ENCODE data around the gene PNMA6E.

The PNMA6E gene

DNA sequence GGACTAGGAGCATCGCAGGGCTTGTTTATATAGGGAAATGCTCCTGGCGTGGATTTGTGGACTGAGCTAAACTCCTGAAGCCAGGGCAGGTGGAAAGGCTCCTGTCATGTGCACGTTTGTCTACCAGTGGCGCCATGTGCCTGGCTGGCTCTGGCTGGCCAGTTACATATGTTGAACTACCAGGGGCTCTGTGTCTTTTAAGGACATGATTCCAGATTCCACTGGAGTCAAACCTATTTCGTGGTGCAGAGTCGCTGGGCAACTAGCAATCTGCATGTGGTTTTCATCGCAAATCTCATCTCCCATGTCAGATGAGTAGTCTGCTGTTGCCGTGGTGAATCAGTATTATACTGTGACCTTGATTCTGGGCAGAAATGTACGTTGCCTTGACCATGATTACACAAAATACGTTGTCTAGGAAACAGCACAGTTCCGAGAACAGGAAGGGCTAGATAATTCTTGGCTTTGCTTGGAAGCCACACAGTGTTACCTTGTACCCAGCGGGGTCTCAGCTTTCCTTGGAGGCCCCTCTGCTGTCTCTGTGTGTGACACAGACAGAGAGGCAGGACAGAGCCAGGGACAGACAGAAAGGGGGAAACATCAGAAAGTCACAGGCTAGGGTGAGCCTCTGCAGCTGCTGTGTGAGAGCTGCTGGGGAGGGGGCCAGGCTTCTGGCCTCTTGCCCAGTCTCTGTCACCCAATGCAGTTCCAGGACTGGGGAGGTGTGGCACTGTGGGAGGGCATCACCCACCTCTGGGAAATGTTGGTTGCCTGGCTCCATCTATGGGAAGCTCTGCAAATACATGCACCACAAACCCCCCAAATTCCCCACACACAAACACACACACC lies 19.2 kb downstream of the PNMA6E start (continued):
- TF ChIP-seq, protein P1, sequence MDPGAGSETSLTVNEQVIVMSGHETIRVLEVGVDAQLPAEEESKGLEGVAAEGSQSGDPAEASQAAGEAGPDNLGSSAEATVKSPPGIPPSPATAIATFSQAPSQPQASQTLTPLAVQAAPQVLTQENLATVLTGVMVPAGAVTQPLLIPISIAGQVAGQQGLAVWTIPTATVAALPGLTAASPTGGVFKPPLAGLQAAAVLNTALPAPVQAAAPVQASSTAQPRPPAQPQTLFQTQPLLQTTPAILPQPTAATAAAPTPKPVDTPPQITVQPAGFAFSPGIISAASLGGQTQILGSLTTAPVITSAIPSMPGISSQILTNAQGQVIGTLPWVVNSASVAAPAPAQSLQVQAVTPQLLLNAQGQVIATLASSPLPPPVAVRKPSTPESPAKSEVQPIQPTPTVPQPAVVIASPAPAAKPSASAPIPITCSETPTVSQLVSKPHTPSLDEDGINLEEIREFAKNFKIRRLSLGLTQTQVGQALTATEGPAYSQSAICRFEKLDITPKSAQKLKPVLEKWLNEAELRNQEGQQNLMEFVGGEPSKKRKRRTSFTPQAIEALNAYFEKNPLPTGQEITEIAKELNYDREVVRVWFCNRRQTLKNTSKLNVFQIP (CRISPR knock-in tag; IDR thresholded peaks at IDR 0.05; ENCODE audit: borderline replicate concordance, low read depth): no peak
- TF ChIP-seq, protein P2, sequence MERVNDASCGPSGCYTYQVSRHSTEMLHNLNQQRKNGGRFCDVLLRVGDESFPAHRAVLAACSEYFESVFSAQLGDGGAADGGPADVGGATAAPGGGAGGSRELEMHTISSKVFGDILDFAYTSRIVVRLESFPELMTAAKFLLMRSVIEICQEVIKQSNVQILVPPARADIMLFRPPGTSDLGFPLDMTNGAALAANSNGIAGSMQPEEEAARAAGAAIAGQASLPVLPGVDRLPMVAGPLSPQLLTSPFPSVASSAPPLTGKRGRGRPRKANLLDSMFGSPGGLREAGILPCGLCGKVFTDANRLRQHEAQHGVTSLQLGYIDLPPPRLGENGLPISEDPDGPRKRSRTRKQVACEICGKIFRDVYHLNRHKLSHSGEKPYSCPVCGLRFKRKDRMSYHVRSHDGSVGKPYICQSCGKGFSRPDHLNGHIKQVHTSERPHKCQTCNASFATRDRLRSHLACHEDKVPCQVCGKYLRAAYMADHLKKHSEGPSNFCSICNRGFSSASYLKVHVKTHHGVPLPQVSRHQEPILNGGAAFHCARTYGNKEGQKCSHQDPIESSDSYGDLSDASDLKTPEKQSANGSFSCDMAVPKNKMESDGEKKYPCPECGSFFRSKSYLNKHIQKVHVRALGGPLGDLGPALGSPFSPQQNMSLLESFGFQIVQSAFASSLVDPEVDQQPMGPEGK (CRISPR knock-in tag; IDR thresholded peaks at IDR 0.05; ENCODE audit: borderline replicate concordance): no peak

DNA sequence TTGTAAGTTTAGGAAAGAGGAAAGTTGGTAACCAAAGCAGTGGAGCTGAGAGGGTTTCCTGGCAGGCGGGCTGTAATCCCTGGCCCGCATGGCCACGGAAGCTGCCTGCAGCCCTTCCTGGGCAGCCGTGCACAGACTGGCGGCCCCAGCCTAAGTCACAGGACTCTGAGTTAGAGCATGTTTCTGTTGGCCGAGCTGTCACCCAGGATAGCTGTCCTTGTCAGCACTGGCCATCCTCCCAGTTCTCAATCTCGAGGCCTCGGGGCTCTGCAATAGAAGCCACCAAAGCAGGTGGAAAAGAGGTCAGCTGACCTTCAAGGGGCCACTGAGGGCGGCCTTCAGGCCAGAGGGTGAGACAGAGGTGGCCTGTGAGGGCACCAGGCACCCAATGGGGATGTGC lies 20.5 kb downstream of the PNMA6E start:
- ATAC-seq: no peak
- TF ChIP-seq ZFP30 (CRISPR knock-in tag; IDR thresholded peaks at IDR 0.05) (no peak), TCF4 (CRISPR knock-in tag; IDR thresholded peaks at IDR 0.05; ENCODE audit: borderline replicate concordance) (no peak), PPARA (CRISPR knock-in tag; IDR thresholded peaks at IDR 0.05; ENCODE audit: borderline replicate concordance) (no peak), ZC3H10 (CRISPR knock-in tag; IDR thresholded peaks at IDR 0.05) (no peak), ZNF565 (CRISPR knock-in tag; conservative IDR thresholded peaks at IDR 0.05; ENCODE audit: low read depth) (no peak), GLIS3 (CRISPR knock-in tag; IDR thresholded peaks at IDR 0.05) (no peak), TOX (CRISPR knock-in tag; IDR thresholded peaks at IDR 0.05; ENCODE audit: borderline replicate concordance) (no peak), ARNTL (CRISPR knock-in tag; IDR thresholded peaks at IDR 0.05; ENCODE audit: borderline replicate concordance, low read depth) (no peak), BACH2 (CRISPR knock-in tag; IDR thresholded peaks at IDR 0.05; ENCODE audit: borderline replicate concordance) (no peak), OSR1 (CRISPR knock-in tag; IDR thresholded peaks at IDR 0.05) (no peak), ESRRG (CRISPR knock-in tag; IDR thresholded peaks at IDR 0.05) (no peak)
- TF ChIP-seq, protein P3, sequence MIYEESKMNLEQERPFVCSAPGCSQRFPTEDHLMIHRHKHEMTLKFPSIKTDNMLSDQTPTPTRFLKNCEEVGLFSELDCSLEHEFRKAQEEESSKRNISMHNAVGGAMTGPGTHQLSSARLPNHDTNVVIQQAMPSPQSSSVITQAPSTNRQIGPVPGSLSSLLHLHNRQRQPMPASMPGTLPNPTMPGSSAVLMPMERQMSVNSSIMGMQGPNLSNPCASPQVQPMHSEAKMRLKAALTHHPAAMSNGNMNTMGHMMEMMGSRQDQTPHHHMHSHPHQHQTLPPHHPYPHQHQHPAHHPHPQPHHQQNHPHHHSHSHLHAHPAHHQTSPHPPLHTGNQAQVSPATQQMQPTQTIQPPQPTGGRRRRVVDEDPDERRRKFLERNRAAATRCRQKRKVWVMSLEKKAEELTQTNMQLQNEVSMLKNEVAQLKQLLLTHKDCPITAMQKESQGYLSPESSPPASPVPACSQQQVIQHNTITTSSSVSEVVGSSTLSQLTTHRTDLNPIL (CRISPR knock-in tag; IDR thresholded peaks at IDR 0.05; ENCODE audit: low read depth): no peak
- TF ChIP-seq, protein P4, sequence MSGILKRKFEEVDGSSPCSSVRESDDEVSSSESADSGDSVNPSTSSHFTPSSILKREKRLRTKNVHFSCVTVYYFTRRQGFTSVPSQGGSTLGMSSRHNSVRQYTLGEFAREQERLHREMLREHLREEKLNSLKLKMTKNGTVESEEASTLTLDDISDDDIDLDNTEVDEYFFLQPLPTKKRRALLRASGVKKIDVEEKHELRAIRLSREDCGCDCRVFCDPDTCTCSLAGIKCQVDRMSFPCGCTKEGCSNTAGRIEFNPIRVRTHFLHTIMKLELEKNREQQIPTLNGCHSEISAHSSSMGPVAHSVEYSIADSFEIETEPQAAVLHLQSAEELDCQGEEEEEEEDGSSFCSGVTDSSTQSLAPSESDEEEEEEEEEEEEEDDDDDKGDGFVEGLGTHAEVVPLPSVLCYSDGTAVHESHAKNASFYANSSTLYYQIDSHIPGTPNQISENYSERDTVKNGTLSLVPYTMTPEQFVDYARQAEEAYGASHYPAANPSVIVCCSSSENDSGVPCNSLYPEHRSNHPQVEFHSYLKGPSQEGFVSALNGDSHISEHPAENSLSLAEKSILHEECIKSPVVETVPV (CRISPR knock-in tag; IDR thresholded peaks at IDR 0.05): no peak
- TF ChIP-seq, protein P2 (CRISPR knock-in tag; IDR thresholded peaks at IDR 0.05; ENCODE audit: borderline replicate concordance): no peak

DNA sequence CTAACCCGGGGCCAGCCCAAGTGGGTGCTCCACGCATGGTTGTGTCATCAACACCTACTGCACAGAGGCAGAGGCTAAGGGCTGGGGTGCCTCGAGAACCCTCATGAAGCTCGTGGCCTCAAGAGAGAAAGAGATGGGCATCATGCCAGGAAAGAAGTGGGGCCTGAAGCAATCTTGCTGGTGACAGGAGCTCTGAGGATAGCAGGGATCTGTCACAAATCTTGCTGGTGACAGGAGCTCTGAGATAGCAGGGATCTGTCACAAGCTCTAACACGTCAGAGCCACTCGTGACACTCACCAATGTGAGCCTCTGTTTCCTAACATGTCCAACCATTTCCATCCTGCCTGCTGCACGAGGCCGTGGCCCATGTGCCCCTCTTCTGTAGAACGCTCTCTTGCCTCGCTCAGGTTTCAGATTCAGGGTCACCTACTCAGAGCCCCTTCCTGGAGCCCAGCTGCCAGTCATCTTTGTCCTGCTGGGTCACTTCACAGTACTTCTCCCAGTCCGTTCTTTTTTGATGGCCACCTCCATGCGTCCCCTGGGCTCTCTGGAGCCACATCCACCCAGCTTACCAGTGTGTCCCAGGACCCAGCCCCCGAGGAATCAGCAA lies 21.1 kb downstream of the PNMA6E start:
- no peak for ATAC-seq
- TF ChIP-seq CSDC2 (CRISPR knock-in tag; IDR thresholded peaks at IDR 0.05) (no peak), ZNF565 (CRISPR knock-in tag; conservative IDR thresholded peaks at IDR 0.05; ENCODE audit: low read depth) (no peak), OSR1 (CRISPR knock-in tag; IDR thresholded peaks at IDR 0.05) (no peak), ARNTL (CRISPR knock-in tag; IDR thresholded peaks at IDR 0.05; ENCODE audit: borderline replicate concordance, low read depth) (no peak), PPARA (CRISPR knock-in tag; IDR thresholded peaks at IDR 0.05; ENCODE audit: borderline replicate concordance) (no peak), ZFP30 (CRISPR knock-in tag; IDR thresholded peaks at IDR 0.05) (no peak), ZFP3 (CRISPR knock-in tag; IDR thresholded peaks at IDR 0.05) (no peak), SNAI2 (CRISPR knock-in tag; IDR thresholded peaks at IDR 0.05) (no peak), ZNF8 (CRISPR knock-in tag; IDR thresholded peaks at IDR 0.05) (no peak), TOX (CRISPR knock-in tag; IDR thresholded peaks at IDR 0.05; ENCODE audit: borderline replicate concordance) (no peak)
- TF ChIP-seq, protein P3 (CRISPR knock-in tag; IDR thresholded peaks at IDR 0.05; ENCODE audit: low read depth): no peak
